Body of pancreas (tissue), 4 donors: ENCODE data around the gene RAB23. TPM values are rescaled to one million over a fixed set of nuclear protein-coding genes. Genes with fewer than 3 reads are reported as not detected.

Experiments
- ATAC-seq: fragments of 150-250 bp; one replicate; pipeline ENCODE4 v1.9.1; 2016
- DNase-seq, 4 donors: peaks; one replicate each; pipeline ENCODE4 v3.0.0-alpha.2; 2019
- H3K27ac ChIP-seq, 4 donors: fragments of 200-600 bp; sonication (generic); 1 replicate in 3 of 4; 2 replicates in 1 of 4; pipeline versions ENCODE4 v1.5.1 to v1.6.1; 2016 to 2019; ENCODE audit warnings: mild to moderate bottlenecking in 1 of 4, mixed read lengths in 1 of 4, moderate library complexity in 1 of 4
- H3K27me3 ChIP-seq, 2 donors: fragments of 200-600 bp; sonication (generic); one replicate each; pipeline ENCODE4 v1.6.0; 2016; ENCODE audit warnings: mild to moderate bottlenecking in 1 of 2
- H3K36me3 ChIP-seq, 2 donors: fragments of 200-600 bp; sonication (generic); replicated peaks in 1 of 2; 2 replicates each; pipeline ENCODE4 v1.5.1; 2016; ENCODE audit warnings: low read depth in 2 of 2; ENCODE audit not compliant: insufficient read depth in 1 of 2
- H3K4me1 ChIP-seq: fragments of 200-600 bp; sonication (generic); one replicate; pipeline ENCODE4 v1.6.0; 2016
- H3K4me3 ChIP-seq, 2 donors: fragments of 200-600 bp; sonication (generic); 1 replicate in 1 of 2; 2 replicates in 1 of 2; pipeline ENCODE4 v1.5.1; 2016 to 2019
- H3K9me3 ChIP-seq, 3 donors: fragments of 200-600 bp; sonication (generic); 1 replicate in 2 of 3; 2 replicates in 1 of 3; pipeline ENCODE4 v1.5.1; 2016
- POLR2A ChIP-seq, 3 donors: fragments of 450-650 bp; IDR thresholded peaks; one replicate each; pipeline ENCODE4 v1.6.1; 2016; ENCODE audit warnings: antibody characterized with exemption in 3 of 3, mild to moderate bottlenecking in 2 of 3
- WGBS, 2 donors: methylation state at CpG; one replicate each; pipeline ENCODE4 v1.1.5; 2017; 5-methylcytosine and 5-hydroxymethylcytosine counted together
- intact Hi-C: fragments of 100-400 bp; cut with DNase I; formaldehyde crosslinking; loops from one replicate; pipeline ENCODE4 v1.15.1; 2023
- total RNA-seq, 2 donors: library from RNA; depleted of rRNA; stranded (reverse); fragments of >200 nt; gene quantifications; one replicate each; pipeline ENCODE4 v1.1.0, GENCODE V29; 2016
- TF ChIP-seq, protein P1 (sequence below), 7 experiments: fragments of 450-650 bp in 4 of 7; fragments of 200-600 bp in 3 of 7; sonication (generic) in 3 of 7; IDR thresholded peaks; one replicate each; pipeline ENCODE4 v1.5.1; 2016 to 2019; ENCODE audit warnings: antibody characterized with exemption in 7 of 7

RAB23 gene
- total RNA-seq, 2 donors from 2014 or later: 2.1 to 5.6 TPM

- DNase-seq (no peak), ATAC-seq (no peak)
- no peak overlapping the region for H3K4me3 ChIP-seq
- H3K27ac ChIP-seq: no peak overlapping the region
- no peaks in the 10 kb centered on the region for H3K4me1 ChIP-seq
- WGBS, 2 donors: 70 to 71% methylated on average over 3 of the region's 3 CpGs
- TF ChIP-seq POLR2A (IDR thresholded peaks at IDR 0.05): no peak
- TF ChIP-seq, protein P1, sequence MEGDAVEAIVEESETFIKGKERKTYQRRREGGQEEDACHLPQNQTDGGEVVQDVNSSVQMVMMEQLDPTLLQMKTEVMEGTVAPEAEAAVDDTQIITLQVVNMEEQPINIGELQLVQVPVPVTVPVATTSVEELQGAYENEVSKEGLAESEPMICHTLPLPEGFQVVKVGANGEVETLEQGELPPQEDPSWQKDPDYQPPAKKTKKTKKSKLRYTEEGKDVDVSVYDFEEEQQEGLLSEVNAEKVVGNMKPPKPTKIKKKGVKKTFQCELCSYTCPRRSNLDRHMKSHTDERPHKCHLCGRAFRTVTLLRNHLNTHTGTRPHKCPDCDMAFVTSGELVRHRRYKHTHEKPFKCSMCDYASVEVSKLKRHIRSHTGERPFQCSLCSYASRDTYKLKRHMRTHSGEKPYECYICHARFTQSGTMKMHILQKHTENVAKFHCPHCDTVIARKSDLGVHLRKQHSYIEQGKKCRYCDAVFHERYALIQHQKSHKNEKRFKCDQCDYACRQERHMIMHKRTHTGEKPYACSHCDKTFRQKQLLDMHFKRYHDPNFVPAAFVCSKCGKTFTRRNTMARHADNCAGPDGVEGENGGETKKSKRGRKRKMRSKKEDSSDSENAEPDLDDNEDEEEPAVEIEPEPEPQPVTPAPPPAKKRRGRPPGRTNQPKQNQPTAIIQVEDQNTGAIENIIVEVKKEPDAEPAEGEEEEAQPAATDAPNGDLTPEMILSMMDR (IDR thresholded peaks at IDR 0.05): no peak
- no peaks in the 10 kb centered on the region for H3K36me3 ChIP-seq
- H3K9me3 ChIP-seq: no peaks in the 10 kb centered on the region
- intact Hi-C loops: no loop called here
- H3K27me3 ChIP-seq: no peaks in the 10 kb centered on the region
Observed at GRCh38 chr6:57162516-57162915, 59.6 kb downstream of the RAB23 start.

GRCh38 chr6:57162028-57162427 lies 60.1 kb downstream of the RAB23 start:
- no peaks in the 10 kb centered on the region for H3K4me1 ChIP-seq
- TF ChIP-seq, protein P1 (IDR thresholded peaks at IDR 0.05): no peak
- TF ChIP-seq POLR2A (IDR thresholded peaks at IDR 0.05): no peak
- WGBS, 2 donors: 68 to 76% methylated on average over 2 of the region's 2 CpGs
- DNase-seq (no peak), ATAC-seq (no peak)
- no peaks in the 10 kb centered on the region for H3K27me3 ChIP-seq
- no peak overlapping the region for H3K4me3 ChIP-seq
- no peaks in the 10 kb centered on the region for H3K36me3 ChIP-seq
- no peaks in the 10 kb centered on the region for H3K9me3 ChIP-seq
- intact Hi-C loops: no loop called here
- H3K27ac ChIP-seq: no peak overlapping the region

GRCh38 chr6:57159127-57159526 lies 63.0 kb downstream of the RAB23 start:
- peaks cover 0 to 4% of the 10 kb centered on the region in 2 donors for H3K36me3 ChIP-seq
- no peak overlapping the region for H3K4me3 ChIP-seq
- DNase-seq (no peak), ATAC-seq (no peak)
- intact Hi-C loops: no loop called here
- no peaks in the 10 kb centered on the region for H3K27me3 ChIP-seq
- no peaks in the 10 kb centered on the region for H3K9me3 ChIP-seq
- WGBS, 2 donors: 93 to 97% methylated on average over 2 of the region's 2 CpGs
- TF ChIP-seq POLR2A (IDR thresholded peaks at IDR 0.05): no peak
- TF ChIP-seq, protein P1 (IDR thresholded peaks at IDR 0.05): no peak
- H3K4me1 ChIP-seq: no peaks in the 10 kb centered on the region
- H3K27ac ChIP-seq: no peak overlapping the region

- no peak overlapping the region for H3K27ac ChIP-seq
- H3K36me3 ChIP-seq: peaks cover 0 to 8% of the 10 kb centered on the region in 2 donors
- no peaks in the 10 kb centered on the region for H3K9me3 ChIP-seq
- DNase-seq (no peak), ATAC-seq (no peak)
- no peak for TF ChIP-seq POLR2A (IDR thresholded peaks at IDR 0.05)
- TF ChIP-seq, protein P1 (IDR thresholded peaks at IDR 0.05): no peak
- H3K4me3 ChIP-seq: no peak overlapping the region
- no peaks in the 10 kb centered on the region for H3K27me3 ChIP-seq
- intact Hi-C loops: no loop called here
- H3K4me1 ChIP-seq: no peaks in the 10 kb centered on the region
Observed at GRCh38 chr6:57158658-57159057, 63.4 kb downstream of the RAB23 start.
